Measurements from ENCODE around the gene KBTBD7. TPM values are rescaled to one million over a fixed set of nuclear protein-coding genes. Genes with fewer than 3 reads are reported as not detected.
"Not testable (repeated sequence)": the region's sequence is repeated elsewhere in the genome, so short reads cannot be mapped to it uniquely, and the experiment has no call there.

KBTBD7 gene
- total RNA-seq, 1 donor from 2014 or later: 56.6 TPM

GRCh38 chr13:41196011-41196410 lies 1.6 kb upstream of the KBTBD7 start:
- DNase-seq: no peak

- no peak for DNase-seq
Measured at GRCh38 chr13:41193469-41193868, 900 bp downstream of the KBTBD7 start.

- DNase-seq: no peak
Measured at GRCh38 chr13:41188584-41188983, 5.8 kb downstream of the KBTBD7 start.

DNA sequence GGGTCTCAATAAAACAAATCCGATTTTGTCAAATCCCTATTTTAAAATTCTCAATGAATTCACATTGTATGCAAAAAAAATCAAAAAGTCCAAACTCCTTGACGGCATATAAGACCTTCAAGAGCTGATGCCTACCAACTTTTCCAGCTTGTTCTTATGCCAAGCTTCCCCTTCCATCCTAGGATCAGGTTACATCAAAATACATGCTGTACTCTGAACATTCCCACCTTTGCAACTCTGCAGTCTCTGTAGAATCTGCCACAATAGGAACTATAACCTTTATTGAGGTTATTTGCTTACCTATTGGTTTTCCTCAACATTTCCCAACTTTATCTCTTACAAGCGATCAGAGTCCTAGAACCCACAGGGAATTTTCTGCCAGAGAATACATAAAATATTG lies 7.9 kb downstream of the KBTBD7 start:
- DNase-seq: no peak

- no peak for DNase-seq
Measured at GRCh38 chr13:41182231-41182630, 12.1 kb downstream of the KBTBD7 start.

DNA sequence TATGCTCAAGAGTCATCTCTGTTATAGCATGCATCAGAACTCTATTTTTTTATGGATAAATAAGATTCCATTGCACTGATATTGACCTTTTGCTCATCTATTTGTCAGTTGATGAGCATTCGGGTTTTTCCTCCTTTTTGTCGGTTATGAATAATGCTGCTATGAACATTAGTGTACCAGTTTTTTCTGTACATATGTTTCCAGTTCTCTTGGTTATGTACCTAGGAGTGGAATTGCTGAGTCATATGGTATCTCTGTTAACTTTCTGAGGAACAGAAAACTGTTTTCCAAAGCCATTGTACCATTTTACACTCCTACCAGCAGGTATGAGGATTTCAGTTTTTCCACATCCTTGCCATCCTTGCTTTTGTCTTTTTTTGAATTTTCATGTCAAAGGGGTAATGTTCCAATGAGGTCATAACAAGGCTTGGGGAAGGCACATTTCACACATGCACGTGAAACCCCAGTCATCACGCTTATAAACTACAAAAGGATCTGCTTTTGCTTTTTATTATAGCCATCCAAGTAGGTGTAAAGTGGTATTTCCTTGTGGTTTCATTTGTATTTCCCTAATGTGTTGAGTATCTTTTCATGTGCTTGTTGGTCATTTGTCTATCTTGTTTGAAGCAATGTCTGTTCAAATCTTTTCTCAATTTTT lies 14.6 kb downstream of the KBTBD7 start:
- no peak for DNase-seq

GRCh38 chr13:41178040-41178439 lies 16.3 kb downstream of the KBTBD7 start:
- no peak for DNase-seq

- DNase-seq: no peak
Measured at GRCh38 chr13:41177616-41178015, 16.8 kb downstream of the KBTBD7 start.

DNA sequence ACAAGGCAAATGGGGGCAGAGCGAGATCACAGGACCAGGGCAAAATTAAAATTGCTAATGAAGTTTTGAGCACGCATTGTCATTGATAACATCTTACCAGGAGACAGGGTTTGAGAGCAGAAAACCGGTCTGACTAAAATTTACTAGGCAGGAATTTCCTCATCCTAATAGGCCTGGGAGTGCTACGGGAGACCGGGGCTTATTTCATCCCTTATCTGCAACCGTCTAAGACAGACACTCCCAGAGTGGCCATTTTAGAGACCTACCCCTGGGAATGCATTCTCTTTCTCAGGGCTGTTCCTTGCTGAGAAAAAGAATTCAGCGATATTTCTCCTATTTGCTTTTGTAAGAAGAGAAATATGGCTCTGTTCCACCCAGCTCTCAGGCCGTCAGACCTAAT lies 18.8 kb downstream of the KBTBD7 start:
- not testable (repeated sequence) for DNase-seq

- no peak for DNase-seq
Measured at GRCh38 chr13:41162151-41162550, 32.2 kb downstream of the KBTBD7 start.

GRCh38 chr13:41159174-41159573 lies 35.2 kb downstream of the KBTBD7 start:
- DNase-seq: no peak

DNA sequence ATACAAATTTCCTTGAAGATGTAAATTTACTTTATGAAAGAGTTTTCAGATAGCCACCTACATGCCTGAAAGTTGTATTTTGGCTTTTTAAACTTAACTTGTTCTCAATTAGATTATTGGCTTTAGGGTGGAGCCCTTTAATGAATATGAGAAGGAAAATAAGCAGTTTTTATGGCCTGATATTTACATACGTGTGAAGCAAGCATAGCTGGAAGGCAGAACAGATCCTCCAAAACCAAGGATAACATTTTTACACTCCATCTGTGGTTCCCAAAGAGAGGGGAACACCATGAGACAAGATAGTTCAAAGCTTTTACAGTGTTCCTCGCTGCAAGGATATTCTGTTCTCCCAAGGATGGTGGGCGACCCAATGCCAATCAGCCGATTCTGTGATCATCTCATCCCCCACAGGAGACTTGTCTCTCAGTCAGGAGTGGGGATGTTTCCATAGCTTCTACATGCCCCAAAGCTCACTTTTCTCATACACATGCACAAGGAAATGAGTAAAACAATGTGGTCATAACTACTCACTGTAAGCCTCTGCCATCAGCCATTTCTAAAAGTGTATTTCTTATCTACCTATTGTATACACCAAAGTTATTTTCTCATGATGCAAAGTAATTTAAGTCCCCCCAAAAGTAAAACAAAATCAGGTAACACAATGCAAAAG lies 37.2 kb downstream of the KBTBD7 start:
- DNase-seq: no peak

- DNase-seq: no peak
Measured at GRCh38 chr13:41156620-41157019, 37.7 kb downstream of the KBTBD7 start.

DNA sequence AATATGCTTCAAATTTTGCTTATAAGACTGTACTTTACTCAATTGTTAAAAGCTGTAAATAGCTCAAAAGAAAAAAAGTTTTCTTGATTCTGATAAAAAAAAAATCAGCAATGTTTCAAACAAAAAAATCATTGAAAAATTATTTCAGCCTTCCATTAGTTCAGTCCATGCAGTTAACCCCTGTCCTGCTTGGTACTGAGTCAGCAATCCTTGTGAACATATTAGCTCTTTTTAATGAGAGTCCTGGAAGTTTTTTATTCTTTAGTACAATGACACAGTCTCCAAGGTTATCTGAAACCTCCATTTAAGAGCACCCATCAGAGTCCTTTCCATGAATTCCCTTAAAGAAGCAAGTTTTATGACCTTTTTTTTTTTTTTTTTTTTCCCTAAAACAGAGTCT lies 40.3 kb downstream of the KBTBD7 start:
- no peak for DNase-seq

DNA sequence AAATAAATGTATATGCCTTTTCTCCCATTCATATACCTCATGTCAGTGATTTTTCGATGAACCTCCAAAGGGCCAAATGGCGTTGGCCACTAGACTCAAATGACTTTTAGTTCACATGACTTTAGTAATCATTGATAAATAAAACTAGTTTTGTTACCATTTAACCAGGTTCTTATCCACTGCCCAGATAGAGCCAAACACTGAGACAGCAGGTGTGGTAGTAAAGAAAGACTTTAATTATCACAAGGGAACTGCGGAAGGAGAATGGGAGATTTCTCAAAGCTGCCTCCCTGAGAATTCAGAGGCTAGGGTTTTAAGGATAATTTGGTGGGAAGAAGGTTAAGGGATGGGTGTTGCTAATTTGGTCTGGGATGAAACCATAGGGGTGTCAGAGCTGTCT lies 42.4 kb downstream of the KBTBD7 start:
- DNase-seq: no peak

DNA sequence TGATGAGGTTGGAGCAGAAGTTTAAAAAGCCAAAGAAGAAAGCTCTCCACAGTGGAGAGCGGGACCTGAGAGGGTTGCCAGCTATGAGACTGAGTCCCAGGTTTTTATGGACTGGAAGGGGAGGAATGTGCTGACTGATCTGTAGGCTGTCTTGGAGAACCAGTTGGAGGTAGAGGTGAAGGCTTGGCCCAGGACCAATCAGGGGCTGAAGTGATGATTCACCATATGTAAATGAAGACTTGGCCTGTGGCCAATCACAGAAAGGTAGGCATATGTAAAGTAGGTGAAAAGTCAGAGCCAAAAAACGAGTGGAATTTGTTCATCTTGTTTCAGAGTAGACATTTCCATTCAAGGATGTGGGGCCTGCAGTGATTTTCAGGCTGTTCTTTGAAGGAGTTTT lies 44.3 kb downstream of the KBTBD7 start:
- no peak for DNase-seq

GRCh38 chr13:41148419-41149283 lies 45.7 kb downstream of the KBTBD7 start:
- no peak for DNase-seq

- no peak for DNase-seq
Measured at GRCh38 chr13:41145136-41145908, 49.0 kb downstream of the KBTBD7 start.

GRCh38 chr13:41144576-41144975 lies 49.8 kb downstream of the KBTBD7 start:
- no peak for DNase-seq
